B cell (primary cell): ENCODE measurements around the gene ZNF799. TPM values are rescaled to one million over a fixed set of nuclear protein-coding genes. Genes with fewer than 3 reads are reported as not detected.

Source experiments
- ATAC-seq: fragments of 200-7000 bp; cut with Tn5 transposase; one replicate; pipeline ENCODE4 v1.10.0; 2021; ENCODE audit warnings: low read depth, mild to moderate bottlenecking, moderate number of reproducible peaks, moderate library complexity
- CTCF ChIA-PET: fragments of 350-600 bp; sonication (Branson Sonifier 250); formaldehyde crosslinking; loops from one replicate; lab custom pipeline; 2021; ENCODE audit warnings: antibody characterized with exemption, inconsistent platforms; lab: Charles Lee
- POLR2A ChIA-PET: fragments of 350-600 bp; sonication (Branson Sonifier 250); formaldehyde crosslinking; loops from one replicate; lab custom pipeline; 2021; ENCODE audit warnings: antibody characterized with exemption; lab: Charles Lee
- DNase-seq: peaks from one replicate; pipeline ENCODE4 v3.0.0; 2013
- H2AFZ ChIP-seq: 2 replicates; pipeline ENCODE4 v1.6.1; 2012; ENCODE audit warnings: mild to moderate bottlenecking, low read depth, low read length; ENCODE audit not compliant: insufficient read depth, poor library complexity, severe bottlenecking
- H3K27ac ChIP-seq, 2 donors: 1 replicate in 1 of 2; 2 replicates in 1 of 2; pipeline ENCODE4 v1.5.1; 2012 to 2013; ENCODE audit warnings: low read length in 2 of 2, mild to moderate bottlenecking in 2 of 2, moderate library complexity in 1 of 2
- H3K27me3 ChIP-seq, 4 experiments: fragments of 200-600 bp in 1 of 4; sonication (generic) in 1 of 4; replicated peaks in 1 of 4; 1 replicate in 2 of 4; 2 replicates in 2 of 4; pipeline versions ENCODE4 v1.6.1 to v1.7.0; 2013 to 2016; ENCODE audit warnings: low read length in 3 of 4, mild to moderate bottlenecking in 2 of 4, mixed read lengths in 1 of 4, moderate library complexity in 1 of 4; ENCODE audit not compliant: insufficient read depth in 4 of 4, control insufficient read depth in 3 of 4; ENCODE audit errors: control extremely low read depth in 1 of 4
- H3K36me3 ChIP-seq, 2 experiments: replicated peaks in 1 of 2; 1 replicate in 1 of 2; 2 replicates in 1 of 2; pipeline versions ENCODE4 v1.6.1 to v1.7.1; 2013; ENCODE audit warnings: low read length in 1 of 2; ENCODE audit not compliant: insufficient read depth in 2 of 2, control insufficient read depth in 1 of 2; ENCODE audit errors: control extremely low read depth in 1 of 2, extremely low read depth in 1 of 2
- H3K4me1 ChIP-seq, 2 donors: fragments of 200-600 bp in 1 of 2; sonication (generic) in 1 of 2; 1 replicate in 1 of 2; 2 replicates in 1 of 2; pipeline versions ENCODE4 v1.5.1 to v1.6.1; 2013 to 2017; ENCODE audit warnings: low read length in 2 of 2; ENCODE audit not compliant: control insufficient read depth in 2 of 2, insufficient read depth in 2 of 2
- H3K4me2 ChIP-seq: replicated peaks from 2 replicates; pipeline ENCODE3; 2012; ENCODE audit warnings: mild to moderate bottlenecking, low read depth, low read length; ENCODE audit not compliant: poor library complexity, severe bottlenecking
- H3K4me3 ChIP-seq, 5 experiments: fragments of 200-600 bp in 1 of 5; sonication (generic) in 1 of 5; 1 replicate in 3 of 5; 2 replicates in 2 of 5; pipeline versions ENCODE4 v1.5.1 to v1.7.0; 2011 to 2016; ENCODE audit warnings: low read length in 4 of 5, mild to moderate bottlenecking in 4 of 5, low read depth in 2 of 5, control low read depth in 1 of 5, moderate library complexity in 1 of 5; ENCODE audit not compliant: insufficient read depth in 1 of 5; ENCODE audit errors: control extremely low read depth in 1 of 5, extremely low read depth in 1 of 5
- H3K79me2 ChIP-seq: fragments of 200-600 bp; sonication (generic); one replicate; pipeline ENCODE4 v1.6.0; 2016; ENCODE audit warnings: low read length; ENCODE audit not compliant: control insufficient read depth, insufficient read depth
- H3K9ac ChIP-seq: fragments of 200-600 bp; sonication (generic); 2 replicates; pipeline ENCODE4 v1.6.1; 2017; ENCODE audit warnings: mild to moderate bottlenecking, low read length, moderate library complexity
- H3K9me3 ChIP-seq, 3 donors: one replicate each; pipeline versions ENCODE4 v1.6.1 to v1.7.1; 2013; ENCODE audit warnings: low read length in 2 of 3; ENCODE audit not compliant: control insufficient read depth in 2 of 3, insufficient read depth in 1 of 3; ENCODE audit errors: control extremely low read depth in 1 of 3
- H4K20me1 ChIP-seq: 2 replicates; pipeline ENCODE4 v1.6.0; 2012; ENCODE audit warnings: mild to moderate bottlenecking, low read length; ENCODE audit not compliant: insufficient read depth, control insufficient read depth, poor library complexity, severe bottlenecking
- H3K27ac Mint-ChIP-seq: one replicate; pipeline ENCODE4 v1.8.0; 2021; ENCODE audit warnings: mixed read lengths
- H3K27me3 Mint-ChIP-seq: one replicate; pipeline ENCODE4 v1.8.0; 2021; ENCODE audit warnings: mixed read lengths
- H3K4me1 Mint-ChIP-seq: one replicate; pipeline ENCODE4 v1.8.0; 2021; ENCODE audit warnings: mixed read lengths
- H3K4me3 Mint-ChIP-seq: one replicate; pipeline ENCODE4 v1.8.0; 2021; ENCODE audit warnings: mixed read lengths
- H3K9me3 Mint-ChIP-seq: one replicate; pipeline ENCODE4 v1.8.0; 2022; ENCODE audit warnings: mixed read lengths; ENCODE audit not compliant: insufficient read depth
- CTCF ChIP-seq: fragments of 200-600 bp; IDR thresholded peaks from one replicate; pipeline ENCODE4 v1.8.0; 2022; ENCODE audit warnings: antibody characterized with exemption, mild to moderate bottlenecking
- EZH2 ChIP-seq: IDR thresholded peaks from 2 replicates; pipeline ENCODE4 v1.6.1; 2012; ENCODE audit warnings: borderline replicate concordance, low read depth, mild to moderate bottlenecking, moderate library complexity, low read length; ENCODE audit not compliant: insufficient read depth, poor library complexity, severe bottlenecking
- WGBS: methylation state at CpG from one replicate; pipeline ENCODE4 v1.1.5; 2013; ENCODE audit warnings: missing lambda C conversion rate; ENCODE audit not compliant: insufficient coverage; 5-methylcytosine and 5-hydroxymethylcytosine counted together
- intact Hi-C: fragments of 100-400 bp; cut with micrococcal nuclease; formaldehyde crosslinking; loops from one replicate; pipeline ENCODE4 v1.10.0; 2022
- polyA plus RNA-seq: library from polyadenylated mRNA; depleted of rRNA; stranded (reverse); fragments of >200 nt; gene quantifications from 2 replicates; pipeline ENCODE4 v1.2.3, GENCODE V29; 2012
- total RNA-seq, 2 donors: library from RNA; stranded (reverse); fragments of 120-200 nt in 1 of 2; gene quantifications; 1 replicate in 1 of 2; 2 replicates in 1 of 2; pipeline versions ENCODE4 v1.2.3 to v1.2.4, GENCODE V29; 2013 to 2022

The ZNF799 gene
- total and polyA plus RNA-seq, 2 donors (not counting 1 experiment from before 2014, with no cell fraction given): 3.7 to 10.5 TPM

GRCh38 chr19:12353375-12353774 is 47.7 kb downstream of the ZNF799 start:
- WGBS: 100% methylated on average over 2 of the region's 4 CpGs

GRCh38 chr19:12350890-12351197 is 50.2 kb downstream of the ZNF799 start:
- no peak for DNase-seq

More at GRCh38 chr19:12353375-12353774, 47.7 kb downstream of the ZNF799 start:
- no peak overlapping the region for H2AFZ ChIP-seq
- DNase-seq (no peak), ATAC-seq (no peak)
- H3K9ac ChIP-seq: no peak overlapping the region
- H3K27me3 Mint-ChIP-seq: no peaks in the 10 kb centered on the region
- no peak overlapping the region for H3K27ac ChIP-seq
- ChIA-PET POLR2A (no interaction called here), CTCF (interaction anchor here (1.0 kb wide), 1 partner anchor 20 kb away, joined by 3 read pairs; the partner anchor contains the start of gene ZNF563)
- H4K20me1 ChIP-seq: no peaks in the 10 kb centered on the region
- no peak overlapping the region for H3K4me2 ChIP-seq
- no peak for TF ChIP-seq EZH2
- TF ChIP-seq CTCF: no peak
- H3K4me1 ChIP-seq: no peaks in the 10 kb centered on the region
- H3K36me3 ChIP-seq: peaks cover 0 to 10% of the 10 kb centered on the region in 2 experiments
- H3K79me2 ChIP-seq: no peaks in the 10 kb centered on the region
- H3K4me3 Mint-ChIP-seq: no peak overlapping the region
- no peaks in the 10 kb centered on the region for H3K27me3 ChIP-seq
- peaks cover 20% of the 10 kb centered on the region for H3K9me3 Mint-ChIP-seq
- H3K4me1 Mint-ChIP-seq: no peaks in the 10 kb centered on the region
- peaks cover 15 to 49% (median 41%) of the 10 kb centered on the region in 3 donors for H3K9me3 ChIP-seq
- intact Hi-C loops: no loop called here
- H3K27ac Mint-ChIP-seq: no peak overlapping the region
- no peak overlapping the region for H3K4me3 ChIP-seq

More at GRCh38 chr19:12350890-12351197, 50.2 kb downstream of the ZNF799 start:
- CTCF ChIA-PET: no interaction called here
- H3K27ac Mint-ChIP-seq: no peak overlapping the region
- H3K9me3 Mint-ChIP-seq: peaks cover 24% of the 10 kb centered on the region
- POLR2A ChIA-PET: no interaction called here
- no peak for ATAC-seq
- H3K4me3 Mint-ChIP-seq: no peak overlapping the region
- H3K27me3 Mint-ChIP-seq: no peaks in the 10 kb centered on the region
- Histone ChIP-seq H2AFZ (no peak overlapping the region), H3K79me2 (no peaks in the 10 kb centered on the region), H3K9ac (no peak overlapping the region), H3K36me3 (peaks cover 0 to 10% of the 10 kb centered on the region in 2 experiments), H3K4me2 (no peak overlapping the region), H3K4me1 (no peaks in the 10 kb centered on the region), H3K27me3 (no peaks in the 10 kb centered on the region), H3K27ac (no peak overlapping the region), H3K4me3 (no peak overlapping the region), H3K9me3 (peaks cover 15 to 51% (median 32%) of the 10 kb centered on the region in 3 donors), H4K20me1 (no peaks in the 10 kb centered on the region)
- H3K4me1 Mint-ChIP-seq: no peaks in the 10 kb centered on the region
- intact Hi-C loops: no loop called here
- no peak for TF ChIP-seq EZH2
- 100% methylated on average over 1 of the region's 5 CpGs for WGBS
